Stomach (tissue), 4 donors: ENCODE measurements around the gene COL9A3.

Experiments
- EP300 ChIP-seq: sonication (generic); formaldehyde crosslinking; IDR thresholded peaks from one replicate; pipeline ENCODE4 v1.6.1; 2017; ENCODE audit warnings: antibody characterized with exemption
- POLR2A ChIP-seq, 4 donors: fragments of 450-650 bp; IDR thresholded peaks; one replicate each; pipeline ENCODE4 v1.6.1; 2016; ENCODE audit warnings: antibody characterized with exemption in 4 of 4, control low read depth in 2 of 4, mild to moderate bottlenecking in 1 of 4, moderate library complexity in 1 of 4
- TF ChIP-seq, protein P1 (sequence below), 7 experiments: fragments of 450-650 bp in 4 of 7; fragments of 200-600 bp in 3 of 7; sonication (generic) in 3 of 7; IDR thresholded peaks; one replicate each; pipeline ENCODE4 v1.5.1; 2016 to 2019; ENCODE audit warnings: antibody characterized with exemption in 7 of 7, control low read depth in 2 of 7, mild to moderate bottlenecking in 1 of 7

DNA sequence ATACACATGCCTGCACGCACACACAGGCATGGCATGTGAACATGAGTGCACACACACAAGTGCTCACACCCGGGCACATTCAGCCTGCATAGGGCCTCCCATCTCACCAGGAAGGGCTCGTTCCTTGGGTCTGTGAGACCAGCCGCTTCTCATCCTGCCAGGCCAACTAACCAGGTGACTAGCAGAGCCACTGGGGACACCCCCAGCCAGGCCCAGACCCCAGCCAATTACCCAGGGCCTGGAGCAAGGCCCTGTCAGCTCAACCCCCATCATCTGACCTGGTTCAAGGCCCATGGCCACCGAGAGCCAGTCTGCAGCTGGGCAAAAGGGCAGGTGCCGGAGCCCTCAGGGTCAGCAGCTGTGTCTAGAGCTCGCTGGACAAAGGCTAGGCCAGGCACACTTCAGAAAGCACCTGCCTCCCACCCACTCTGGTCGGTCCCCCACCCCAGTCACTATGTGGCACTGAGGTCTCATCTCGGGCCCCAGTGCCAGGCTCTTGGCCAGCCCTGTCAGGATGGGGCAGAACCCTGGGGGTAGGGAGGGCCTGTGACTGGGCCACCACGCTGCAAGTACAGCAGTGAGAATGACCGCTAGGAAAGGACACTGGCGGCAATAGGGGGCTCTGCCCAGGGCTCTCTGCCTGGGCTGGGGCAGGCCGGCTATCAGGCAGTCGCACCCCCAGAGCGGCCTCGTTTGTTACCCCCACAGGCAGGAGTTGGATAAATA, 47.3 kb upstream of the COL9A3 start:
- TF ChIP-seq, protein P1, sequence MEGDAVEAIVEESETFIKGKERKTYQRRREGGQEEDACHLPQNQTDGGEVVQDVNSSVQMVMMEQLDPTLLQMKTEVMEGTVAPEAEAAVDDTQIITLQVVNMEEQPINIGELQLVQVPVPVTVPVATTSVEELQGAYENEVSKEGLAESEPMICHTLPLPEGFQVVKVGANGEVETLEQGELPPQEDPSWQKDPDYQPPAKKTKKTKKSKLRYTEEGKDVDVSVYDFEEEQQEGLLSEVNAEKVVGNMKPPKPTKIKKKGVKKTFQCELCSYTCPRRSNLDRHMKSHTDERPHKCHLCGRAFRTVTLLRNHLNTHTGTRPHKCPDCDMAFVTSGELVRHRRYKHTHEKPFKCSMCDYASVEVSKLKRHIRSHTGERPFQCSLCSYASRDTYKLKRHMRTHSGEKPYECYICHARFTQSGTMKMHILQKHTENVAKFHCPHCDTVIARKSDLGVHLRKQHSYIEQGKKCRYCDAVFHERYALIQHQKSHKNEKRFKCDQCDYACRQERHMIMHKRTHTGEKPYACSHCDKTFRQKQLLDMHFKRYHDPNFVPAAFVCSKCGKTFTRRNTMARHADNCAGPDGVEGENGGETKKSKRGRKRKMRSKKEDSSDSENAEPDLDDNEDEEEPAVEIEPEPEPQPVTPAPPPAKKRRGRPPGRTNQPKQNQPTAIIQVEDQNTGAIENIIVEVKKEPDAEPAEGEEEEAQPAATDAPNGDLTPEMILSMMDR (IDR thresholded peaks at IDR 0.05) = no peak
- no peak for TF ChIP-seq POLR2A (IDR thresholded peaks at IDR 0.05)
- TF ChIP-seq EP300 = no peak
